Measurements from ENCODE around the gene FITM1.

DNA sequence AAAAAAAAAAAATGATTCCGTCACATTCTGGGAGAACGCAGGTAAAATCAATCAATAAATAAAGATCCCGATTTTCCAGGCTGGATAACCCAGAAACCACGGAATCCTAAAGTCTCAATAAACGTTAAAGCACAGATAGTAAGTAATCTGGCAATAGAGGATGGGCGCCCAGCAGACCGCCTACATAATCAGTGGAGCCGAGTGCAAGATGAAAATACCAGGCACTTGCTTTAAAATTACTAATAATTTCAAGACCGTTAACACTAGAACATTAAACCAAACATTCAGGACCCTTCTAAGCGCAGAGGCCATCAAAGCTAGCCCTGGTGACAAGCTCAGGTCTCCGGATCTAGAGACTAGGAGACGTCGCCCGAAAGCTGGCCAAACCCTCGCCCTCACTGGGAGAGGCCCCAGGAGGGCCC lies 17.1 kb upstream of the FITM1 start:
- no peak for TF ChIP-seq CTCF (IDR thresholded peaks at IDR 0.05)
- no peak for TF ChIP-seq POLR2A (IDR thresholded peaks at IDR 0.05)

Data from heart left ventricle (tissue), 13 donors.